HG02870 (cell line): ENCODE results near the gene DYNLT1.
"Not testable (repeated sequence)": the region's sequence is repeated elsewhere in the genome, so short reads cannot be mapped to it uniquely, and the experiment has no call there.

Source experiments
- ATAC-seq: cut with Tn5 transposase; IDR thresholded peaks from one replicate; pipeline ENCODE4 v1.9.1; 2021; ENCODE audit warnings: mild to moderate bottlenecking, moderate library complexity; ENCODE audit not compliant: unreplicated experiment

The DYNLT1 gene

DNA sequence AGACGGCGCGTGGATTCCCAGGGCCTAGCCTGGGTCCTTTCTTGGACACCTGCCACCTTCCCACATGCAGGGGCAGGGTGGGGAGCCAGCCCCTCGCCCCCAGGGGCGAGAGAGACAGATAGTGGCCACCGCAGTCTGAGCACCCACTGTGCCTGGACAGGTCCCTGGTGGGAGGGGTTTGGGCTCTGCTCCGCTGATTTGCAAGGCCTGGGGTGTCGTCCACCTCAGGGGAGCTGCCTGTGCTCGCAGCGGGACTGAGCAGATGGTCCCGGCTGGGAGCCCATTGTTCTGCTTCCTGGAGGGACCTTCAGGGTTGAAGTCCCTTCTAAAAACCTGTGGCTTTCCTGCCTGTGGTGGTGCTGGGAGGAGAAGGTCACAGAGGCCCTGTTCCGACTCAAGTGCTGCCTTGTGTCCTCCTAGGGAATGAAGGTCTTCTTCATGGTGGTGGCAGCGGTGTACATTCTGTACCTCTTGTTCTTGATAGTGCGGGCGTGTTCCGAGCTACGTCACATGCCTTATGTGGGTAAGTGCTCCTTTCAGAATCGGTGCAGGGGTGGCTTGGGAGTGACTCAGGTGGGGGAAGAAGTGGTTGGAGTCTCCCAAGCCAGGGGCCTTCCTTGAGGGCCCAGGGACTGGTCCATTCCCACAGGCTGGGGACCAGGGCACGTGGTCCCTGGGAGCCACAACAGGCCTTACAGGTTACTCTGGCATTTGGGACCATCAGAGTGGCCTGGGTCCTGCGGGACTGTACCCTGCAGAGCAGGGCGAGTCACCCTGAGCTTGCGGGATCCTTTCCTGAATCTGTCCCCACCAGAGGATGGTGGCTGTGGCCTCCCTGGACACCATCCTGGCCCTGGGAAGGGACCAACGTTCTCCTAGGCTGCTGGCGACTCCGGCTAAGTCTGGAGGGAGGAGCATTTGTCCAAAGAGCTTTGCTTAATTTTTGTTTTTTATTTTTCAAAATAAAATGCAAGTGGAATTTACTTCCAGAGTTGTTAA, 19.6 kb downstream of the DYNLT1 start:
- no peak for ATAC-seq

DNA sequence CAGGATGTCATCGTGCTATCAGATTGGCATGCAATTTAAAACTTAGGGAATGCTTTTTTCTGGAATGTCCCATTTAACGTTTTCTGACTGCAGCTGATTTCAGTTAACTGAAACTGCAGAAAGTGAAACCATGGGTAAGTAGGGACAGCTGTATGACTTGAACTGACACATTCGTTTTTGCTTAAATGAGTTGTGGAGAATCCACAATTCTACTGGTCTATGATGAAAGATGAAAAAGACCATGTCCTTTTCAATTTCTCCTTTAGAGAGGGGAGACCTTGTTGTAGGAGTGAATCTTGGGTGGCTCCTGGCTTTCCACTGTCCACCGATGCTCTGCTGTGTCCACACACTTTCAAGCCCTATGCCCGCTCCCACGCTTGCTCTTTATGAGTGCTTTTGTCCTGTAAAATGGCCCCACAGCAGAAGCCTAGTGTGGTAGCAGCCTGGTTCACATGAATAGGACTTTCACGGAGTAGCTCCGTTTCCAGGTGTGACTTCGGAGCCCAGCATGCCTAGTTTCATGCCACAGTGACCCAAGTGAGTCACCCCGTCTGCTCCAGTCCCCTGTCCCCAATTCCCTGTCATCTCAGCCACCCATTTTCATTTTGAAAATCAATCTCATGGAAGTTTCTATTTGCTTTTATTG, 21.9 kb downstream of the DYNLT1 start:
- no peak for ATAC-seq

DNA sequence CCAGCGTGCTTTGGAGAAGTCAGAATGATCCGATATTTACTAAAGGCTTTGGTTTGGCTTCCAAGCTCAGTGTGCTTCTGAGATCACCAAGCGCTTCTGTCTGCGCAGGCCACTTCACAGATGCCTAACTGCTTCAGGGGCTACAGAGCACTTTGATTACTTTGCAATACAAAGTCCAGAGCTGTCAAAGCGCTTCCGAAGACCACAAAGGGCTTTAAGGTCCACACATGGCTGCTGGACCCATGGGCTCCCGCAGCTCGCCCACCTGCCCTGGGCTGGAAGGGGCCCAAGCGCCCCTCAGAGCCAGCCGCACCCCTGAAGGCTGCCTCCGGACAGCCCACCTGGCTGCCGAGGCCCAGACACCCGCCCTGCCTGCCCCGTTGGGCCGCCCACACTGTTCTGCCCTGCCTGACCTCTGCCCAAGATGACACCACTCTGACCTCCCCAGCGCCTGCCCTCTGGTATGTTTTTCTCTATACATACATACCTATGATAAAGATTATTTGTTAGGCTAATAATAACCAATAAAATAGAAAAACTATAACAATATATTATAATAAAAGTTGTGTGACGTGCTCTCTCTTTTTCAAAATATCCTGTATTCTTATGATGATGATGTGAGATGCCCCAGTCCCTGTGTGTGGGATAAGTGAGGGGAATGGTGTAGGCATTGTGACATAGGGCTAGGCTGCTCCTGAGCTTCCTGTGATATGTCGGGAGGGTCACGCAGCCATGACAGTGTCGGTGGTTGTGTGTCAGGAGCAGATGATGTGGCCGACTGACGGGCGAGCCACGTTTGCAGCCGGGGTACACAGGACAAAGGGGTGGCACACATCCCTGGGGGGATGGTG, 22.6 kb downstream of the DYNLT1 start:
- ATAC-seq = no peak

DNA sequence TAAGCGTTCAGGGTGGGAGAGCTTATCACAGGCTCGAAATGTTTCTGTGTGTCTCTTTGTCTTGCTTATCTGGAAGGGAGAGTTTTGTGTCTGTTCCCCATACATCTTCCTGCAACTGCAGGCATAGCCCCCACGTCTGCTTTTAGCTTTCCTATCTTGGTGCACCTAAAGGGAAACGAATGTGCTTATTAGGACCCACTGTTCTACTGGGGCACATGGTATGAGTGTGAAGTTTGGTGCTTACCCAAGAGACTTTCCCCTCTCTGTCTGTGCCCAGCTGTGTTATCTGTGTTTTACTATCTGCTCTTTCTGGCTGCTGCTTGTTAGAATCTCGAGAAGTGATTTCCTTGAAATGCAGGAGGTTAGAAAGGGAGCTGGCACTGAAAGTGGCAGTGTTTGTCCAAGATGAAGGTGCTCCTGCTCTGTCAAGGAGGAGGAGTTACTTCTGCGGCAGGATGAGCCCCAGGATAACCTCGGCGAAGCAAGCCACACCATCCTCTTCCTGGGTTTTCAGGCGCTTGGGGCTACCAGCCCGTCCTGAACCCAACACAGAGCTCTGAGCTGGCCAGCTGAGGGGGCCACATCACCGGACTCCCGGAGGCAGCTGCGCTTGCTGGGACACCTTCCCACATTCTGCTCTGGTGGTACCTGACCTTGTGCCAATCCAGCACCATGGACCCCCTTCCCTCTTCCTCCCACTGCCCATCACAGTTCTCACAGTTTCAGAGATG, 23.4 kb downstream of the DYNLT1 start:
- ATAC-seq = no peak

DNA sequence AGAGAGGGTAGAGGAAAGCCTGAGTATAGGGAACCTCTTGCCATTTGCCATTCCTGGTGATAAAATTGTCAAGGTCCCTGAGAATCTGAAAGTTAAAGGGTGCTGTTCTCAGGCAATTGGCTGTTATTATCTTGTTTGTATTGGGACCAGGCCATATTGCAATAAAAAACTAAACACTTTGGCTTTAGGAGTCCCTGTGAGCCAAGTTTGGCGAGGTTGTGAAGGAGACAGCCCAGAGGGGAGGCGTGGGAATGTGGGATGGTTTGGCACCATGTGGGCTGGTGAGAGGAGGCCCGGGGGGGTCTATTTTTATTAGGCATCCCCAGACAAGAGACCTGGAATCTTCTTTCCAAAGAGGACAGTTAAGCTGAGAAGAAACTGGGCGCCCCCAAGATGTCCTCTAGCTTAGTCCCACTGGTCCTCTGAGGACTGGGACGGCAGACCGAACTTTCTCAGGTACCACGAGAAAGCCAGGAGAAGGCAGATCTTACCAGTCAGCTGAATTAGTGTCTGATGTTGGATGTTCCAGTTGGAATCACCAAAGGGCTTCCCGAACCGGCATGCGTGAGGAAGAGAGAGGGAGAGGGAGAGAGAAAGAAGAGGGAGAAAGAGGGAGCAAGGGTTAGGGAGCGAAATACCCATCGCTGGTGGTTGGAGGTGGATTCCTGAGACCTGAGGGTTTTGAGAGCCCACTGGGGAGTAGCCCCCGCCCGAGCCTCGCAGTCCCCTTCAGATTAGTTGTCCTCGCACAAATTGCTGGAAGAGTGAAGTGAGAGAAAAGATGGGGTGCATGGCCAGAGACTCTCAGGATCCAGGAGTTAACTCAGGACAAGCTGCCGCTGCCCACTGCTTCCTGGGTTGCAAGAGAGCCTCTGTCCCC, 24.4 kb downstream of the DYNLT1 start:
- ATAC-seq = no peak

DNA sequence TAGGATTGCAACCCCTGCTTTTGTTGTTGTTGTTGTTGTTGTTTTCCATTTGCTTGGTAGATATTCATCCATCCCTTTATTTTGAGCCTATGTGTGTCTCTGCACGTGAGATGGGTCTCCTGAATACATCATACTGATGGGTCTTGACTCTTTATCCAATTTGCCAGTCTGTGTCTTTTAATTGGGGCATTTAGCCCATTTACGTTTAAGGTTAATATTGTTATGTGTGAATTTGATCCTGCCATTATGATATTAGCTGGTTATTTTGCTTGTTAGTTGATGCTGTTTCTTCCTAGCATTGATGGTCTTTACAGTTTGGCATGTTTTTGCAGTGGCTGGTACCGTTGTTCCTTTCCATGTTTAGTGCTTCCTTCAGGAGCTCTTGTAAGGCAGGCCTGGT, 26.3 kb downstream of the DYNLT1 start:
- ATAC-seq = not testable (repeated sequence)

DNA sequence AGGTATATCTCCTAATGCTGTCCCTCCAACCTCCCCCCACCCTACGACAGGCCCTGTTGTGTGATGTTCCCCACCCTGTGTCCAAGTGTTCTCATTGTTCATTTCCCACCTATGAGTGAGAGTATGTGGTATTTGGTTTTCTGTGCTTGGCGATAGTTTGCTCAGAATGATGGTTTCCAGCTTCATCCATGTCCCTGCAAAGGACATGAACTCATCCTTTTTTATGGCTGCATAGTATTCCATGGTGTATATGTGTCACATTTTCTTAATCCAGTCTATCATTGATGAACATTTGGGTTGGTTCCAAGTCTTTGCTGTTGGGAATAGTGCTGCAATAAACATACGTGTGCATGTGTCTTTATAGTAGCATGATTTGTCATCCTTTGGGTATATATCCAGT, 29.9 kb downstream of the DYNLT1 start:
- ATAC-seq = not testable (repeated sequence)

DNA sequence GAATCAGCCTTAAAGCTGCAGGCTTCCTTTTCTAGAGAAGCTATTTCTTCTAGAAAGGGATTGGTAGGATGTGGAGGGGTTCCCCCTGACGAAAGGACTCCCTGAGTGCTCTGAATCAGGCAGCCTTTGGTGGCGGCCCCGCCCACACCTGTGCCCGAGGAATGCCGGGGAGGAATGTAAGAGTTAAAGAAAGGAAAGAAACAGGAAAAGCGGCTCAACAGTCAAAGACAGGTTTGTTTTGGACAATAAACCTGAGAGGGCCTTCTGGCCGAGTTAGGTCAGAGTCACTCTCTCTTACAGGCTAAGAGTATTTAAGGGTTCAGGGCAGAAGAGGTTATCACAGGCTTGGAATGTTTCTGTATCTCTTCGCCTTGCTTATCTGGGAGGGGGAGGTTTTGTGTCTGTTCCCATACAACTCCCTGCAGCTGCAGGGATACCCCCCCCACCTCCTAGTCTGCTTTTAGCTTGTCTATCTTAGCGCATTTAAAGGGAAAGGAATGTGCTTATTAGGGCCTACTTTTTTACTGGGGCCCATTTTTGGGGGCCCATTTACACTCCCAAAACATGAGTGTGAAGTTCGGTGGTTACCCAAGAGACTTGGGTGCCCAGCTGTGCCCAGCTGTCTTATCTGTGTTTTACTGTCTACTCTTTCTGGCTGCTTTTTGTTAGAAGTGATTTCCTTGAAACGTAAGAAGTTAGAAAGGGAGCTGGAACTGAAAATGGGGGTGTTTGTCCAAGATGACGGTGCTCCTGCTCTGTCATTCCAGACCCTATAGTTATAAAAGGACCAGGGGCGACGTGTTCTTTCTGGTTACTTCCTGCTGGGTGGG, 32.8 kb downstream of the DYNLT1 start:
- ATAC-seq = no peak

DNA sequence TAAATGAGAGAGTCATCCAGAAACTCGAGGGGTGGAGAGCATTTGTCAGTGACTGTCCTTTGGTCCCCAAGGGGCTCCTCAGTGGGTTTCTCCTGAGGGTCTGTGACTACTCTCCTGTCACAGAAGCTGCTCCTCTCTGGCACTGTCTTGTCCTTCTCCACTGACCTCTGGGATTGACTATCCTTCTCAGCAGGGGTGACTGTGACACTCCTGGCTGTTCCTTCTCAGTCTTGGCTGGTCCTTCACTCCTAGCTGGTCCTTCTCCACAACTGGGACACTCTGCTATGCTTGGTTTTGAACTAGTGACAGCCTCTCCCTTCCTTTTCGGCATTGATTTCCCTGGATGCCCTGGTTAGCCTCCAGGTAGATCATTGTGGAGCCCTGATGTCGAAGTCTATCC, 33.5 kb downstream of the DYNLT1 start:
- ATAC-seq = no peak

DNA sequence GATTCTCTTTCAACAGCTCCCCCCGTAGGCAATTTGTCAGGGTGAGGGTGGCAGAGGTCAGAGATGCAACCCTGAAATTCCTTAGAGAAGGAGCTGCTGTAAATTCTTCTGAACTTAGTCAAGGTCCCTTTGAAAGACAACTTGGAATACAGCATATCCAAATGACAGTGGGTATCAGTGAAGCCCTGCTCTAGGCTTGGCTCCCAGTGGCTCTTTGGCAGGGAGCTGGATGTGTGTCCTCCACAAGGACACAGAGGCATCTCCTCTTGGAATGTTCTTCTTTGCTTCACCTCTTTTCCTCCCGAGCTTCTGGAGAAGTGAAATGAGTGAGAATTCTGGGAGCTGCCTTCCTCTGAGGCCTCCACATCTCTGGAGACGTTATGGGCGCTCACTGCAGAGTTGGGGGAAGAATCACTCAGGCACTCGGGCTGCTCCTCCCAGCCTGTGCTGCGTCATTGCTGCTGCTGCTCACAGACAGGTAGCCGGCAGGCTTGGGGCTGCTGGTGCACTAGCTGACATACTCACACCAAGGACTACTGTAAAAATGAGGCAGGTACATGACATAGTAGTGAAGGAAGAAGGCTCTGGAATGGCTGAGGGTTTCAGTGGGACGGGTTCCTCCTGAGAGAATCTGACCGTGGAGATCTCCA, 34.1 kb downstream of the DYNLT1 start:
- ATAC-seq = no peak

DNA sequence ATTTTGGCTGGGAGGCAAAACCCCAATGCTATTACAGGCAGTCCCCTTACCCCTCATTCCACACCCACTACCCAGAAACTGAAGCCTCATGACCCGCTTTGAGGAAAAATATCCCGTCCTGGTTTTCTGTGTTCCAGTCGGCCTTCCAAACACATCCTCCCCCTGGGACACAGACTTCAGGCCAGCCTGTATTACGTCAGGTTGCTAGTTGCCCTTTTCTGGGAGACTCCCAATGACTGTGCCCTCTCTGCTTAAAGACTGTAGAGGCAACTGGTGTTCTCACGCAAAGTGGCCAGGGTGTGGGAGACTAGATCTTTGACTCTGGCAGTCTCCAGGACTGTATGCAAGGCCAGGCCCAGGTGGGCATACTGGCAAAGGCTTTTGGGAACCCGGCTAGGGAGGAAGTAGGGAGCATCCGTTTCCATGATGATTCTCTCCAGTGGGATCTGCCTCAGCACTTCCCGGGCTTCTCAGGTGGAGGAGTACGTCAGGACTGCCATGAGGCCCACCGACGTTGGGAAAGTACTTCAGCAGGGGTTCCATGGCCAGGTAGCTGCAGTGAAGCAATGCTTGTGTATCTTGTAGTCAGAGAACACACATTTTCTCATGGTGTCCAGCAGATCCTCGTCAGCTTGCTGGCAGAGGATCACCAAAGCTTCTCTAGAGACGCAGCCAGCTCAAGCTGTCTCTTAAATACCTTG, 34.9 kb downstream of the DYNLT1 start:
- ATAC-seq = no peak

DNA sequence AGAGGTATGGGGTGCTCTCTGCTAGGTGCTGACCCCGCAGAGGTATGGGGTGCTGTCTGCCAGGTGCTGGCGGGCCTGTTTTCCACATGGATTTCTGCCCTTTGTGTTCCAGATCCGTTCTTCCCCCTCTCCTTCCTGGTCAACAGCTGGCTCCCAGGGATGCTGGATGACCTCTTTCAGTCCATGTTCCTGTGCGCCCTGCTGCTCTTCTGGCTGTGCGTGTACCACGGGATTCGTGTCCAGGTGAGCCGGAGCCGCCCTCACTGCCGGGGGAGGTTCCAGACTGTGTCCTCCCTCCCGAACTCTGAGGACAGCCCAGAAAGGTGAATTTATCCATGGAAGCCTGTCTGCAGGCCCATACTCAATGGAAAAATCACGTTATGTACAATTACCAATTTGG, 36.3 kb downstream of the DYNLT1 start:
- no peak for ATAC-seq

DNA sequence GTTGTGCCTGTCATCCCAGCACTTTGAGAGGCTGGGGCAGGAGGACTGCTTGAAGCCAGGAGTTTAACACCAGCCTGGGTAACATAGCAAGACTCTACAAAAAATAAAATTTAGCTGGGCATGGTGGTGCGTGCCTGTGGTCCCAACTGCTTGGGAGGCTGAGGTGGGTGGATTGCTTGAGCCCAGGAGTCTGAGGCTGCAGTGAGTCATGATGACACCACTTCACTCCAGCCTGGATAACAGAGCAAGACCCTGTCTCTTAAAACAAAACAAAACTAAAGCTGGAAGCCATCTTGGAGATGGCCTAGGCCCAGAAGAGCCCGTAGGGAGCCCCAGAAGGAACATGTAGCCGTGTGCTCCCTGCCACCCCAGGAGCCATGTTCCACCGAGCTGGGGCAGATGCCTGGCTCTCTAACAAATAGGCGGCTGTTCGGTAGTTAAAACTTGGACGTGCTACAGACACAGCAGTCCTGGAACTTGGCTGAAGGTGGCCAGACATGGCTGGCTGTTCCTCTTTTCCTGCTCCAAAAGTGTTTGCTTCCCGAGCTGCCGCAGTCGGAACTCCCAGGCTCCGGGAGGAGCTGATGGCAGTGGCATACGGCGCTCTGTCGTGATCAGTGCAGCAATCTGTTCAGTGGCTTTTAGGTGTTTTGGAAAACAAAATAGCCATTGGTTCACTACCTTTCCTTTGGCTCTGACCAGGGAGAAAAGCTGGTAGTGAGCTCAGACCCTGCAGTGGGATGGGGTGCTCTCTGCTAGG, 37.0 kb downstream of the DYNLT1 start:
- no peak for ATAC-seq

DNA sequence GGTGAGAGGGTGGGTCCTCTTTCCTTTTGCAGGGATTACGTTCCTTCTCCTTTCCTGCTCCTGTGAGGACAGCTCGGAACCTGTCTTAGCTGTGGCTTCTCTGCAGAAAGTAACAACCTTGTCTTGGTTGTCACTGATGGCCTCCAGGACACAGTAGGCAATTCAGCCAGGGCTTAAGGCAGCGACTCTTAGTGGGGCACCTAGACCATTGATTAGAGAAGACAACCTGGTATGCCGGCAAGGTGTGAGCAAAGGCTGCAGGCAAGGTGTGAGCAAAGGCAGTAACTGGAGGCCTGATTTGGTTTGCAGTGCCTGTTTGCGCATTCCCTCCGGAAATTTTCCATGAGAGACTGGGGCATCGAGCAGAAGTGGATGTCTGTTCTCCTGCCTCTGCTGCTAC, 37.6 kb downstream of the DYNLT1 start:
- no peak for ATAC-seq

DNA sequence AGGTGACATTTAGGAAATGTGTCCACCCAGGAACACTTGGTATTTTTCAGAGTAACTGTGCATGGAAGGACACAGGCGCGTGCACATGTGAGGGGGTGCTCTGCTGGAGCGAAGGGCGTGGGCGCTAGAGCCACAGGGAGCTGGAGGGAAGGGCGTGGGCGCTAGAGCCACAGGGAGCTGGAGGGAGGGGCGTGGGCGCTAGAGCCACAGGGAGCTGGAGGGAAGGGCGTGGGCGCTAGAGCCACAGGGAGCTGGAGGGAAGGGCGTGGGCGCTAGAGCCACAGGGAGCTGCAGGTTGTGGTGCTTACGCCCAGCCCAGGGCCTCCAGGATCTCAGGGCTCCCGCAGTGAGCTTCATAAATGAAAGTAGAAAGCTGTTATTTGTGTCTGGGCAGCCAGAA, 38.5 kb downstream of the DYNLT1 start:
- not testable (repeated sequence) for ATAC-seq

DNA sequence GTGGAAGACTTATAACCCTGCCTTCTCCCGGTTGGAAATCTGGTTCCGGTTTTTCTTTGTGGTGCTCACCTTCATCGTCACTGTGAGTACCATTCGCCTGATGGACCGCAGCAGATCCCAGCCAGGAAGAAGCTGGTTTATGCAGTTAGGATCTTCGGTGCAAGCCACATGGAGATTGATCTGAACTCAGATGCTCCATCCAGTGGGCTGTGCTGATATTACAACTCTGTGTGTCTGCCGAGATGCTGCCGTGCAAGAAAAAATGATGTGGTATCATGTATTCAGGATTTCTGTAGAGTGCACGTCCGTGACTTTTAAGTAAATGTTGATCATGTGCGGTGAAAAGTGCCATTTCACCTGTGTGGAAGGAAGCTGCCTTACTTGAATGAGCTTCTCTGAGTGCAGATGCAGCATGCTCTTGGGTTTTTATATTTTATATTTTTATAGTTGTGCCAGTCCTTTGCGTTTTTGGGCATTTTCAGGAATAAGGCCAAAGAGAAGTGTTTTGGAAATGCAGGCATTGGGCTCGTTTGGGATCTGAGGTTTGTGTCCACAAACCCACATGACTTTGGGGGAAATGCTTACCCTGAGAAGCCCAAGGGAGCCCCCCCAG, 39.2 kb downstream of the DYNLT1 start:
- ATAC-seq = no peak

DNA sequence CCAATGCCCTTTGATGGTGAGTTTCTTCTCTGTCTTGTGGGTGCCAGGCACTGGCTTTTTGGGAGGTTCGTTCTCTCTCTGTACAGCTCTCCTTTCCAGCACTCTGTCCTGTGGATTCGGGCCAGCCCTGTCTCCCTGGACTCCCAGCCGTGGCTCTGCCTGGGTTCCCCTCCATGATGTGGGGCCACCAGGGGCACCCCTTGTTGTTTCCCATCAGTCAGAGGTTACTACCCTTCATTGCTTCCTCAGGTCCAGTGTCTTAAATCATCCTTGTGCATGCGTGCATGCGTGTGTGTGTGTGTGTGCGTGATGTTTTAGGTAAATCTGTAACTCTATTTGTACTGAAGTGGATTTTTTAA, 40.5 kb downstream of the DYNLT1 start:
- ATAC-seq = no peak
